ENCODE data around the gene USP32. TPM values are rescaled to one million over a fixed set of nuclear protein-coding genes. Genes with fewer than 3 reads are reported as not detected.

Gene USP32
- polyA plus RNA-seq, 3 donors, result 10.1 to 26.6 (median 16.6) TPM

DNA sequence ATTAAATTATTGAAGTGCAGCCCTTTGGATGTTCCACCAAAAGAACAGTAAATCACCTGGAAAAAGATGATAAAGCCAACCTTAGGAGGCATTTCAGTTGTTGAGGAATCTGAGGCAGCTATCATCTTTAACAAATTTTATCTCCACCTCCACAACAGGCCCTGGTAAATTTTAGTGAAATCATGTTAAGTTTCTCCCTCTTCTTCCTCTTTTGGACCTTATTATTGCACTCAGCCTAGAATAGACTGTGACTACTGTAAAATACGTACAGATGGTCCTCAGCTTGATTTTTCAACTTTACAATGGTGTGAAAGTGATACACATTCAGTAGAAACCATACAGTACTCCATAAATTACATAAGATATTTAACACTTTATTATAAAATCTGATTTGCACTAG, 90.3 kb downstream of the USP32 start:
- Mint-ChIP-seq H3K4me1 (peaks cover 32% of the 10 kb centered on the region), H3K4me3 (no peak overlapping the region), H3K36me3 (peaks cover 9 to 18% of the 10 kb centered on the region in 2 donors), H3K27ac (peak overlapping the region in 3 of 7 donors; percentile 50 to 70 (median 56)), H3K9me3 (peaks cover 0 to 3% (median 0%) of the 10 kb centered on the region in 7 donors), H3K27me3 (ENCODE audit: low read depth in 3 of 3) (peaks cover 0 to 2% (median 0%) of the 10 kb centered on the region in 3 donors)
- Histone ChIP-seq H3K36me3 (replicated peaks in 1 of 2; ENCODE audit: control insufficient read depth in 1 of 2, insufficient read depth in 2 of 2, low read length in 2 of 2) (peaks cover 7 to 32% of the 10 kb centered on the region in 2 donors), H3K27ac (ENCODE audit: low read depth in 1 of 2, low read length in 2 of 2) (peak overlapping the region in 1 of 2 donors; percentile 20), H3K4me2 (replicated peaks; ENCODE audit: extremely low read depth, low read length, poor library complexity, severe bottlenecking) (no peak overlapping the region), H3K27me3 (ENCODE audit: control insufficient read depth in 2 of 2, insufficient read depth in 2 of 2, low read length in 2 of 2) (no peaks in the 10 kb centered on the region), H4K20me1 (ENCODE audit: insufficient read depth, low read length) (peaks cover 89% of the 10 kb centered on the region), H3K4me3 (replicated peaks in 1 of 3; ENCODE audit: low read depth in 2 of 3, low read length in 3 of 3) (no peak overlapping the region), H3K9me3 (replicated peaks in 1 of 2; ENCODE audit: control insufficient read depth in 1 of 2, insufficient read depth in 1 of 2, low read length in 2 of 2) (no peaks in the 10 kb centered on the region), H3K4me1 (ENCODE audit: control insufficient read depth in 1 of 2, insufficient read depth in 2 of 2, low read length in 2 of 2) (peaks cover 26 to 43% of the 10 kb centered on the region in 2 donors), H2AFZ (ENCODE audit: insufficient read depth, low read depth, low read length, poor library complexity, severe bottlenecking) (no peak overlapping the region), H3K9ac (ENCODE audit: insufficient read depth, low read length, poor library complexity, severe bottlenecking) (no peak overlapping the region), H3K79me2 (ENCODE audit: insufficient read depth, low read length) (peaks cover 85% of the 10 kb centered on the region)
- TF ChIP-seq, protein P1, sequence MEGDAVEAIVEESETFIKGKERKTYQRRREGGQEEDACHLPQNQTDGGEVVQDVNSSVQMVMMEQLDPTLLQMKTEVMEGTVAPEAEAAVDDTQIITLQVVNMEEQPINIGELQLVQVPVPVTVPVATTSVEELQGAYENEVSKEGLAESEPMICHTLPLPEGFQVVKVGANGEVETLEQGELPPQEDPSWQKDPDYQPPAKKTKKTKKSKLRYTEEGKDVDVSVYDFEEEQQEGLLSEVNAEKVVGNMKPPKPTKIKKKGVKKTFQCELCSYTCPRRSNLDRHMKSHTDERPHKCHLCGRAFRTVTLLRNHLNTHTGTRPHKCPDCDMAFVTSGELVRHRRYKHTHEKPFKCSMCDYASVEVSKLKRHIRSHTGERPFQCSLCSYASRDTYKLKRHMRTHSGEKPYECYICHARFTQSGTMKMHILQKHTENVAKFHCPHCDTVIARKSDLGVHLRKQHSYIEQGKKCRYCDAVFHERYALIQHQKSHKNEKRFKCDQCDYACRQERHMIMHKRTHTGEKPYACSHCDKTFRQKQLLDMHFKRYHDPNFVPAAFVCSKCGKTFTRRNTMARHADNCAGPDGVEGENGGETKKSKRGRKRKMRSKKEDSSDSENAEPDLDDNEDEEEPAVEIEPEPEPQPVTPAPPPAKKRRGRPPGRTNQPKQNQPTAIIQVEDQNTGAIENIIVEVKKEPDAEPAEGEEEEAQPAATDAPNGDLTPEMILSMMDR (IDR thresholded peaks at IDR 0.05), result no peak
- intact Hi-C loops (cut with micrococcal nuclease), result no loop called here
- WGBS (ENCODE audit: insufficient coverage), result no CpG with 5 or more reads among the region's 1 CpG
- DNase-seq, result peak; percentile 6 to 21 (median 13)

DNA sequence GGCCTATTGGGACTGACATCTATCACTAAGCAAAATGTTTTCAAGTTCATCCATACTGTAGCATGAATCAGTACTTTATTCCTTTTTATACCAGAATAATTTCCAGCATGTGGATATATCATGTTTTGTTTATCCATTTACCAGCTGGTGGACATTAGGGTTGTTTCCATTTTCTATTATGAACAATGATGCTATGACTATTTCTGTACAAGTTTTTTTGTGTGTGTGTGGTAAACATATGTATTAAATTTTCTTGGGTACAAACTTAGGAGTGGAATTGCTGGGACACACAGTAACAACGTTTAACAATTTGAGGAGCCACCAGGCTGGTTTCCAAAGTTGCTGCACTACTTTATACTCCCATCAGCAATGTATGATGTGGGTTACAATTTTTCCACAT, 91.0 kb downstream of the USP32 start:
- TF ChIP-seq, protein P1 (IDR thresholded peaks at IDR 0.05), result no peak

More for the DNA sequence above, 91.0 kb downstream of the USP32 start:
- peaks cover 24 to 39% of the 10 kb centered on the region in 2 donors for H3K4me1 ChIP-seq (ENCODE audit: control insufficient read depth in 1 of 2, insufficient read depth in 2 of 2, low read length in 2 of 2)
- peaks cover 7 to 32% of the 10 kb centered on the region in 2 donors for H3K36me3 ChIP-seq (replicated peaks in 1 of 2; ENCODE audit: control insufficient read depth in 1 of 2, insufficient read depth in 2 of 2, low read length in 2 of 2)
- Mint-ChIP-seq H3K27me3 (ENCODE audit: low read depth in 3 of 3) (peaks cover 0 to 2% (median 0%) of the 10 kb centered on the region in 3 donors), H3K9me3 (peaks cover 0 to 3% (median 0%) of the 10 kb centered on the region in 7 donors), H3K27ac (no peak overlapping the region), H3K36me3 (peaks cover 9 to 15% of the 10 kb centered on the region in 2 donors), H3K4me1 (peaks cover 30% of the 10 kb centered on the region), H3K4me3 (no peak overlapping the region)
- intact Hi-C loops (cut with micrococcal nuclease), result no loop called here
- no peak overlapping the region for H2AFZ ChIP-seq (ENCODE audit: insufficient read depth, low read depth, low read length, poor library complexity, severe bottlenecking)
- H3K79me2 ChIP-seq (ENCODE audit: insufficient read depth, low read length), result peaks cover 83% of the 10 kb centered on the region
- WGBS (ENCODE audit: insufficient coverage), result no CpG with 5 or more reads among the region's 1 CpG
- H3K4me2 ChIP-seq (replicated peaks; ENCODE audit: extremely low read depth, low read length, poor library complexity, severe bottlenecking), result no peak overlapping the region
- no peaks in the 10 kb centered on the region for H3K27me3 ChIP-seq (ENCODE audit: control insufficient read depth in 2 of 2, insufficient read depth in 2 of 2, low read length in 2 of 2)
- H3K4me3 ChIP-seq (replicated peaks in 1 of 3; ENCODE audit: low read depth in 2 of 3, low read length in 3 of 3), result no peak overlapping the region
- H3K9ac ChIP-seq (ENCODE audit: insufficient read depth, low read length, poor library complexity, severe bottlenecking), result no peak overlapping the region
- no peaks in the 10 kb centered on the region for H3K9me3 ChIP-seq (replicated peaks in 1 of 2; ENCODE audit: control insufficient read depth in 1 of 2, insufficient read depth in 1 of 2, low read length in 2 of 2)
- peaks cover 89% of the 10 kb centered on the region for H4K20me1 ChIP-seq (ENCODE audit: insufficient read depth, low read length)
- no peak for DNase-seq
- no peak overlapping the region for H3K27ac ChIP-seq (ENCODE audit: low read depth in 1 of 2, low read length in 2 of 2)

Measured in CD14-positive monocyte (primary cell).